22Rv1 (cell line): ENCODE measurements around the gene MAPKAPK5.

Experiments
- H3K27ac ChIP-seq: fragments of 450-650 bp; 2 replicates; pipeline ENCODE4 v1.5.1; 2017
- CTCF ChIP-seq: fragments of 450-650 bp; IDR thresholded peaks from 2 replicates; pipeline ENCODE4 v1.5.1; 2017; ENCODE audit warnings: mild to moderate bottlenecking
- ZFX ChIP-seq: fragments of 450-650 bp; IDR thresholded peaks from 2 replicates; pipeline ENCODE4 v1.6.1; 2017; ENCODE audit warnings: antibody characterized with exemption, borderline replicate concordance

Gene MAPKAPK5

GRCh38 chr12:111901182-111901581 lies 59.2 kb downstream of the MAPKAPK5 start:
- TF ChIP-seq ZFX (no peak), CTCF (no peak)
- no peak overlapping the region for H3K27ac ChIP-seq

GRCh38 chr12:111904446-111904975 lies 62.5 kb downstream of the MAPKAPK5 start:
- TF ChIP-seq CTCF: no peak
- no peak for TF ChIP-seq ZFX
- no peak overlapping the region for H3K27ac ChIP-seq

GRCh38 chr12:111905502-111905901 lies 63.5 kb downstream of the MAPKAPK5 start:
- no peak overlapping the region for H3K27ac ChIP-seq
- TF ChIP-seq ZFX (no peak), CTCF (no peak)

- no peak overlapping the region for H3K27ac ChIP-seq
- TF ChIP-seq CTCF: no peak
- no peak for TF ChIP-seq ZFX
Observed at GRCh38 chr12:111907740-111908139, 65.7 kb downstream of the MAPKAPK5 start.

- no peak overlapping the region for H3K27ac ChIP-seq
- no peak for TF ChIP-seq ZFX
- TF ChIP-seq CTCF: no peak
Observed at GRCh38 chr12:111925171-111925570, 83.1 kb downstream of the MAPKAPK5 start.

GRCh38 chr12:111926631-111927030 lies 84.6 kb downstream of the MAPKAPK5 start:
- H3K27ac ChIP-seq: no peak overlapping the region
- no peak for TF ChIP-seq CTCF
- no peak for TF ChIP-seq ZFX

- H3K27ac ChIP-seq: no peak overlapping the region
- no peak for TF ChIP-seq ZFX
Observed at GRCh38 chr12:111927346-111927745, 85.3 kb downstream of the MAPKAPK5 start.

- H3K27ac ChIP-seq: no peak overlapping the region
- TF ChIP-seq ZFX (no peak), CTCF (no peak)
Observed at GRCh38 chr12:111932241-111932640, 90.2 kb downstream of the MAPKAPK5 start.
